ENCODE results near the gene BEST1. TPM values are rescaled to one million over a fixed set of nuclear protein-coding genes. Genes with fewer than 3 reads are reported as not detected.

The BEST1 gene
- polyA plus RNA-seq, 2 of the 4 experiments (the other 2 are of a cell fraction) = 1.2 to 1.9 TPM

DNA sequence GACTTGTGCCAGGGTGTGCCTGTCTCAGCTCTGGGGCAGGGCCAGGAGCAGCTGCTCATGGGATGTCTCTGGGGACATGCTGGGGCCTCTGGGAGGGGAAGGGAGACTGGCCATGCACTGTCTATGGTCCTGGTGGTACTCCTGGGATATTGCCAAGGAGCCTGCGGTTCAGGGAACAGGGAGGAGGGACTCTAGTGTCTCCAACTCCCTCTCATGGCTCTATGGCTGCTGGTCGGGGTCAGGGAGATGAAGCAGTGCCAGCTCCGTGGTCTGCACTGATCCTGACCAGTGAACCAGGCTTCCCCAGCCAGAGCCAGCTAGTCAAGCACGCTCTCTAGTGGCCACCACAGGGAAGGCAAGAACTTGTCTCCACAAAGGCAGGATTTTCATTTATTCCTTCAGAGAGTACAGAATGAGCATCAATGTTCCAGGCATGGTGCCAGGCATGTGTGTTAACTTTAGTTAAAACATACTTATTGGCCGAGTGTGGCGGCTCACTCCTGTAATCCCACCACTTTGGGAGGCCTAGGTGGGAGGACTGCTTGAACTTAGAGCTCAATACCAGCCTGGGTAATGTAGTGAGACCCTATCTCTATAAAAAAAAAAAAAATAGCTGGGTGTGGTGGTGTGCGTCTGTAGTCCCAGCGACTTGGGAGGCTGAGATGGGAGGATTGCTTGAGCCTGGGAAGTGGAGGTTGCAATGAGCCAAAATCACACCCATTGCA is 2.5 kb upstream of the BEST1 start:
- ChIA-PET POLR2A (interaction anchor here (0.6 to 1.7 kb wide), 8 partner anchors 15 to 151 kb away, joined by 3 to 8 read pairs (median 4); no protein-coding TSS in a partner anchor), CTCF (interaction anchor here (0.5 to 11.9 kb wide), 69 partner anchors 10 to 200 kb away, joined by 3 to 565 read pairs (median 6); partner anchors contain the start of genes FADS1, FADS3, FTH1 and RAB3IL1)
- H3K9me3 ChIP-seq = no peaks in the 10 kb centered on the region
- no peak overlapping the region for H3K4me3 ChIP-seq
- H3K4me1 ChIP-seq = peaks cover 35% of the 10 kb centered on the region
- FAIRE-seq (peak; percentile 67), ATAC-seq (peak; percentile 83 to 91), DNase-seq (ENCODE audit: low read depth in 1 of 2, low spot score in 1 of 2) (peak; percentile 82 to 89)
- 9% methylated on average over 7 of the region's 8 CpGs for WGBS (ENCODE audit: missing lambda C conversion rate)
- H3K27ac ChIP-seq = peak overlapping the region; percentile 71 to 72
- TF ChIP-seq, protein P1, sequence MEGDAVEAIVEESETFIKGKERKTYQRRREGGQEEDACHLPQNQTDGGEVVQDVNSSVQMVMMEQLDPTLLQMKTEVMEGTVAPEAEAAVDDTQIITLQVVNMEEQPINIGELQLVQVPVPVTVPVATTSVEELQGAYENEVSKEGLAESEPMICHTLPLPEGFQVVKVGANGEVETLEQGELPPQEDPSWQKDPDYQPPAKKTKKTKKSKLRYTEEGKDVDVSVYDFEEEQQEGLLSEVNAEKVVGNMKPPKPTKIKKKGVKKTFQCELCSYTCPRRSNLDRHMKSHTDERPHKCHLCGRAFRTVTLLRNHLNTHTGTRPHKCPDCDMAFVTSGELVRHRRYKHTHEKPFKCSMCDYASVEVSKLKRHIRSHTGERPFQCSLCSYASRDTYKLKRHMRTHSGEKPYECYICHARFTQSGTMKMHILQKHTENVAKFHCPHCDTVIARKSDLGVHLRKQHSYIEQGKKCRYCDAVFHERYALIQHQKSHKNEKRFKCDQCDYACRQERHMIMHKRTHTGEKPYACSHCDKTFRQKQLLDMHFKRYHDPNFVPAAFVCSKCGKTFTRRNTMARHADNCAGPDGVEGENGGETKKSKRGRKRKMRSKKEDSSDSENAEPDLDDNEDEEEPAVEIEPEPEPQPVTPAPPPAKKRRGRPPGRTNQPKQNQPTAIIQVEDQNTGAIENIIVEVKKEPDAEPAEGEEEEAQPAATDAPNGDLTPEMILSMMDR (IDR thresholded peaks at IDR 0.05) = peak; percentile 97
- TF ChIP-seq, protein P2, sequence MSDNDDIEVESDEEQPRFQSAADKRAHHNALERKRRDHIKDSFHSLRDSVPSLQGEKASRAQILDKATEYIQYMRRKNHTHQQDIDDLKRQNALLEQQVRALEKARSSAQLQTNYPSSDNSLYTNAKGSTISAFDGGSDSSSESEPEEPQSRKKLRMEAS (IDR thresholded peaks at IDR 0.05) = no peak
- peak; percentile 98 for TF ChIP-seq SMC3 (IDR thresholded peaks at IDR 0.05)
- peak; percentile 98 to 99 for TF ChIP-seq RAD21 (conservative IDR thresholded peaks at IDR 0.05 in 1 of 2, IDR thresholded peaks at IDR 0.05 in 1 of 2)
- peak overlapping the region; percentile 29 for H3K4me2 ChIP-seq

DNA sequence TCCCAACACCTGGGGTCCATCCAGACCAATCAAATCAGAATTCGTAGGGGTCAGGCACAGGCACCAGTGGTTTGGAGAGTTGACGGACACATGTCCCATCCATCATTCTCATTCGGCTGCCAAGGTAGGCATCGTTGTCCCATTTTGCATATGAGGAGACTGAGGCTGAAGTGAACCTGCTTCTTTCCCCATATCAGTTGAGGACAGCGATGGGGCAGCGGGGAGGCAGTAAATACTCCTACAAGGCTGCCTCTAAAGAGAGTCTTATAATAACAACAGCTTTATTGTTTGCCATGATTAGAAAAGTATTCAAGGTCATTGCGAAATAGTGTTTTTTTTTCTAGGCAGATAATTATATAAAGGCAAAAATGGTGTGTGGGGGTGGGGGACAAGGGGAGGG is 1.6 kb upstream of the BEST1 start:
- H3K4me2 ChIP-seq = peak overlapping the region; percentile 14; the same call in 2 of the 3 replicates
- no peak for FAIRE-seq
- peaks cover 44% of the 10 kb centered on the region for H3K4me1 ChIP-seq
- H3K9me3 ChIP-seq = no peaks in the 10 kb centered on the region
- no peak overlapping the region for H3K4me3 ChIP-seq
- peak overlapping the region; percentile 72 to 86; a peak in 5 of 6 replicates for H3K27ac ChIP-seq
- WGBS (ENCODE audit: missing lambda C conversion rate) = 70% methylated on average over 7 of the region's 7 CpGs
- ChIA-PET POLR2A (interaction anchor here (1.2 to 1.7 kb wide), 4 partner anchors 18 to 51 kb away, joined by 3 to 8 read pairs (median 6); no protein-coding TSS in a partner anchor), CTCF (interaction anchor here (0.6 to 11.9 kb wide), 55 partner anchors 11 to 201 kb away, joined by 3 to 565 read pairs (median 8); partner anchors contain the start of genes FADS1, FADS3, FTH1 and RAB3IL1)
- TF ChIP-seq BHLHE40 (IDR thresholded peaks at IDR 0.05; ENCODE audit: low read depth, low read length) (no peak), CEBPB (IDR thresholded peaks at IDR 0.05) (peak; percentile 76)
- ATAC-seq = no peak
- no peak for DNase-seq (ENCODE audit: low read depth in 1 of 2, low spot score in 1 of 2)

DNA sequence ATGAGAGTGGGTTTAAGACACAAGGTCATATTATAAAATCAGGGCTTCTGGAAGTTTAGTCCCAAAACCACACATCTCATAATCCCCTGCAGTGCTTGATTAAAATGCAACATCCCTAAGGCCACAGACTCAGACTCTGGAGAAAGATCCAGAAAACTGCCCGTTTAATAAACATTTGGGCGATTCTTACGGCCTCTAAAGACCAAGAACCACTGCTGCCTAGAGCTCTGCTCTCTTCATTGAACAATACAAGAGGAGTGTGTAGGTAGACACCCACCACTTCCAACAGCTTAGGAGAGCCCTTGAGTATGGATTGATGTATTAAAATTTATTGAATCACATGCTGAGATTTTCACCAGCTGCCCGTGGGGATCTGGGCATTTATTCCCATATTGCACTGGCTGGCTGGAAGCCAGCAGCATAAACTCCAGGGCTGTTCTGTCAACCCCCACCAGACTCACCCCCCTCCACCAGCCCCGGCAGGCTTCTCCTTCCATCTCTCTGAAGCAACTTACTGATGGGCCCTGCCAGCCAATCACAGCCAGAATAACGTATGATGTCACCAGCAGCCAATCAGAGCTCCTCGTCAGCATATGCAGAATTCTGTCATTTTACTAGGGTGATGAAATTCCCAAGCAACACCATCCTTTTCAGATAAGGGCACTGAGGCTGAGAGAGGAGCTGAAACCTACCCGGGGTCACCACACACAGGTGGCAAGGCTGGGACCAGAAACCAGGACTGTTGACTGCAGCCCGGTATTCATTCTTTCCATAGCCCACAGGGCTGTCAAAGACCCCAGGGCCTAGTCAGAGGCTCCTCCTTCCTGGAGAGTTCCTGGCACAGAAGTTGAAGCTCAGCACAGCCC is 749 bp upstream of the BEST1 start:
- no peak overlapping the region for H3K4me3 ChIP-seq
- peak overlapping the region; percentile 37; the same call in 2 of the 3 replicates for H3K4me2 ChIP-seq
- H3K27ac ChIP-seq = peak overlapping the region; percentile 72 to 86
- H3K9me3 ChIP-seq = no peaks in the 10 kb centered on the region
- ChIA-PET CTCF (interaction anchor here (0.7 to 11.9 kb wide), 20 partner anchors 11 to 159 kb away, joined by 3 to 565 read pairs (median 6); no protein-coding TSS in a partner anchor), POLR2A (interaction anchor here (0.9 to 1.6 kb wide), 4 partner anchors 13 to 76 kb away, joined by 3 to 14 read pairs (median 7); partner anchors contain the start of gene FTH1)
- WGBS (ENCODE audit: missing lambda C conversion rate) = 68% methylated on average over 9 of the region's 9 CpGs
- DNase-seq (ENCODE audit: low read depth in 1 of 2, low spot score in 1 of 2) (peak; percentile 51 to 71), ATAC-seq (peak; percentile 35 to 69), FAIRE-seq (no peak)
- peaks cover 53% of the 10 kb centered on the region for H3K4me1 ChIP-seq
- TF ChIP-seq MAFK (IDR thresholded peaks at IDR 0.05; ENCODE audit: partially characterized antibody) = no peak
- no peak for TF ChIP-seq KDM1A (IDR thresholded peaks at IDR 0.05; ENCODE audit: low read depth)
- TF ChIP-seq ESRRA (IDR thresholded peaks at IDR 0.05; ENCODE audit: borderline replicate concordance, low read length) = no peak
- TF ChIP-seq NR3C1 (IDR thresholded peaks at IDR 0.05) = no peak
- no peak for TF ChIP-seq CBX8 (IDR thresholded peaks at IDR 0.05)
- TF ChIP-seq, protein P3, sequence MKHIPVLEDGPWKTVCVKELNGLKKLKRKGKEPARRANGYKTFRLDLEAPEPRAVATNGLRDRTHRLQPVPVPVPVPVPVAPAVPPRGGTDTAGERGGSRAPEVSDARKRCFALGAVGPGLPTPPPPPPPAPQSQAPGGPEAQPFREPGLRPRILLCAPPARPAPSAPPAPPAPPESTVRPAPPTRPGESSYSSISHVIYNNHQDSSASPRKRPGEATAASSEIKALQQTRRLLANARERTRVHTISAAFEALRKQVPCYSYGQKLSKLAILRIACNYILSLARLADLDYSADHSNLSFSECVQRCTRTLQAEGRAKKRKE (CRISPR knock-in tag; IDR thresholded peaks at IDR 0.05; ENCODE audit: low read depth) = no peak
- TF ChIP-seq, protein P4, sequence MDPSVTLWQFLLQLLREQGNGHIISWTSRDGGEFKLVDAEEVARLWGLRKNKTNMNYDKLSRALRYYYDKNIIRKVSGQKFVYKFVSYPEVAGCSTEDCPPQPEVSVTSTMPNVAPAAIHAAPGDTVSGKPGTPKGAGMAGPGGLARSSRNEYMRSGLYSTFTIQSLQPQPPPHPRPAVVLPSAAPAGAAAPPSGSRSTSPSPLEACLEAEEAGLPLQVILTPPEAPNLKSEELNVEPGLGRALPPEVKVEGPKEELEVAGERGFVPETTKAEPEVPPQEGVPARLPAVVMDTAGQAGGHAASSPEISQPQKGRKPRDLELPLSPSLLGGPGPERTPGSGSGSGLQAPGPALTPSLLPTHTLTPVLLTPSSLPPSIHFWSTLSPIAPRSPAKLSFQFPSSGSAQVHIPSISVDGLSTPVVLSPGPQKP (IDR thresholded peaks at IDR 0.05; ENCODE audit: low read depth, low read length) = no peak
- no peak for TF ChIP-seq RAD21 (conservative IDR thresholded peaks at IDR 0.05 in 1 of 2, IDR thresholded peaks at IDR 0.05 in 1 of 2)
- TF ChIP-seq FOXS1 (CRISPR knock-in tag; IDR thresholded peaks at IDR 0.05) = no peak
- no peak for TF ChIP-seq CEBPB (IDR thresholded peaks at IDR 0.05)
- TF ChIP-seq, protein P5, sequence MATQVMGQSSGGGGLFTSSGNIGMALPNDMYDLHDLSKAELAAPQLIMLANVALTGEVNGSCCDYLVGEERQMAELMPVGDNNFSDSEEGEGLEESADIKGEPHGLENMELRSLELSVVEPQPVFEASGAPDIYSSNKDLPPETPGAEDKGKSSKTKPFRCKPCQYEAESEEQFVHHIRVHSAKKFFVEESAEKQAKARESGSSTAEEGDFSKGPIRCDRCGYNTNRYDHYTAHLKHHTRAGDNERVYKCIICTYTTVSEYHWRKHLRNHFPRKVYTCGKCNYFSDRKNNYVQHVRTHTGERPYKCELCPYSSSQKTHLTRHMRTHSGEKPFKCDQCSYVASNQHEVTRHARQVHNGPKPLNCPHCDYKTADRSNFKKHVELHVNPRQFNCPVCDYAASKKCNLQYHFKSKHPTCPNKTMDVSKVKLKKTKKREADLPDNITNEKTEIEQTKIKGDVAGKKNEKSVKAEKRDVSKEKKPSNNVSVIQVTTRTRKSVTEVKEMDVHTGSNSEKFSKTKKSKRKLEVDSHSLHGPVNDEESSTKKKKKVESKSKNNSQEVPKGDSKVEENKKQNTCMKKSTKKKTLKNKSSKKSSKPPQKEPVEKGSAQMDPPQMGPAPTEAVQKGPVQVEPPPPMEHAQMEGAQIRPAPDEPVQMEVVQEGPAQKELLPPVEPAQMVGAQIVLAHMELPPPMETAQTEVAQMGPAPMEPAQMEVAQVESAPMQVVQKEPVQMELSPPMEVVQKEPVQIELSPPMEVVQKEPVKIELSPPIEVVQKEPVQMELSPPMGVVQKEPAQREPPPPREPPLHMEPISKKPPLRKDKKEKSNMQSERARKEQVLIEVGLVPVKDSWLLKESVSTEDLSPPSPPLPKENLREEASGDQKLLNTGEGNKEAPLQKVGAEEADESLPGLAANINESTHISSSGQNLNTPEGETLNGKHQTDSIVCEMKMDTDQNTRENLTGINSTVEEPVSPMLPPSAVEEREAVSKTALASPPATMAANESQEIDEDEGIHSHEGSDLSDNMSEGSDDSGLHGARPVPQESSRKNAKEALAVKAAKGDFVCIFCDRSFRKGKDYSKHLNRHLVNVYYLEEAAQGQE (IDR thresholded peaks at IDR 0.05) = no peak
- no peak for TF ChIP-seq TFCP2L1 (CRISPR knock-in tag; IDR thresholded peaks at IDR 0.05)
- no peak for TF ChIP-seq HDAC2 (IDR thresholded peaks at IDR 0.05)
- TF ChIP-seq FOSL2 (IDR thresholded peaks at IDR 0.05) = no peak
- no peak for TF ChIP-seq FOSL2 (CRISPR knock-in tag; IDR thresholded peaks at IDR 0.05)
- no peak for TF ChIP-seq JUN (IDR thresholded peaks at IDR 0.05)
- TF ChIP-seq, protein P6, sequence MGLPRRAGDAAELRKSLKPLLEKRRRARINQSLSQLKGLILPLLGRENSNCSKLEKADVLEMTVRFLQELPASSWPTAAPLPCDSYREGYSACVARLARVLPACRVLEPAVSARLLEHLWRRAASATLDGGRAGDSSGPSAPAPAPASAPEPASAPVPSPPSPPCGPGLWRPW (IDR thresholded peaks at IDR 0.05) = no peak
- no peak for TF ChIP-seq HOXB13 (CRISPR knock-in tag; IDR thresholded peaks at IDR 0.05; ENCODE audit: low read depth)

Measured in A549 (cell line).